CD14-positive monocyte (primary cell): ENCODE measurements around the gene RSPH1. TPM values are rescaled to one million over a fixed set of nuclear protein-coding genes. Genes with fewer than 3 reads are reported as not detected.

Experiments used
- DNase-seq, 3 donors: peaks; one replicate each; pipeline ENCODE4 v3.0.0-alpha.2; 2011 to 2022
- H2AFZ ChIP-seq: 2 replicates; pipeline ENCODE4 v1.6.0; 2012; ENCODE audit warnings: mild to moderate bottlenecking, low read depth, low read length, inconsistent platforms; ENCODE audit not compliant: insufficient read depth, poor library complexity, severe bottlenecking
- H3K27ac ChIP-seq, 2 donors: 1 replicate in 1 of 2; 2 replicates in 1 of 2; pipeline ENCODE4 v1.5.1; 2012 to 2013; ENCODE audit warnings: low read length in 2 of 2, control low read depth in 1 of 2, inconsistent platforms in 1 of 2, low read depth in 1 of 2, mild to moderate bottlenecking in 1 of 2
- H3K27me3 ChIP-seq, 2 donors: one replicate each; pipeline versions ENCODE4 v1.6.0 to v1.6.1; 2011 to 2013; ENCODE audit warnings: low read length in 2 of 2; ENCODE audit not compliant: control insufficient read depth in 2 of 2, insufficient read depth in 2 of 2
- H3K36me3 ChIP-seq, 2 donors: replicated peaks in 1 of 2; 1 replicate in 1 of 2; 2 replicates in 1 of 2; pipeline versions ENCODE4 v1.5.1 to v1.6.1; 2012 to 2013; ENCODE audit warnings: low read length in 2 of 2, control low read depth in 1 of 2, inconsistent platforms in 1 of 2, mild to moderate bottlenecking in 1 of 2; ENCODE audit not compliant: insufficient read depth in 2 of 2, control insufficient read depth in 1 of 2
- H3K4me1 ChIP-seq, 2 donors: 1 replicate in 1 of 2; 2 replicates in 1 of 2; pipeline versions ENCODE4 v1.5.1 to v1.6.1; 2012 to 2013; ENCODE audit warnings: low read length in 2 of 2, control low read depth in 1 of 2, inconsistent platforms in 1 of 2, mild to moderate bottlenecking in 1 of 2, moderate library complexity in 1 of 2; ENCODE audit not compliant: insufficient read depth in 2 of 2, control insufficient read depth in 1 of 2
- H3K4me2 ChIP-seq: replicated peaks from 2 replicates; pipeline ENCODE3; 2012; ENCODE audit warnings: low read length, moderate library complexity, mild to moderate bottlenecking; ENCODE audit not compliant: poor library complexity, severe bottlenecking; ENCODE audit errors: extremely low read depth
- H3K4me3 ChIP-seq, 3 experiments: fragments of 200-600 bp in 1 of 3; sonication (generic) in 1 of 3; replicated peaks in 1 of 3; 1 replicate in 2 of 3; 2 replicates in 1 of 3; pipeline ENCODE4 v1.5.1; 2011 to 2013; ENCODE audit warnings: low read length in 3 of 3, mild to moderate bottlenecking in 3 of 3, control low read depth in 2 of 3, low read depth in 2 of 3, inconsistent platforms in 1 of 3, moderate library complexity in 1 of 3
- H3K79me2 ChIP-seq: 2 replicates; pipeline ENCODE4 v1.6.0; 2012; ENCODE audit warnings: mild to moderate bottlenecking, control low read depth, inconsistent platforms, low read length, moderate library complexity; ENCODE audit not compliant: insufficient read depth
- H3K9ac ChIP-seq: 2 replicates; pipeline ENCODE4 v1.6.0; 2017; ENCODE audit warnings: low read length, mild to moderate bottlenecking; ENCODE audit not compliant: insufficient read depth, poor library complexity, severe bottlenecking
- H3K9me3 ChIP-seq, 2 donors: replicated peaks in 1 of 2; 1 replicate in 1 of 2; 2 replicates in 1 of 2; pipeline versions ENCODE4 v1.5.1 to v1.6.1; 2012 to 2013; ENCODE audit warnings: low read length in 2 of 2, control low read depth in 1 of 2; ENCODE audit not compliant: control insufficient read depth in 1 of 2, insufficient read depth in 1 of 2
- H4K20me1 ChIP-seq: 2 replicates; pipeline ENCODE4 v1.6.0; 2012; ENCODE audit warnings: mild to moderate bottlenecking, low read length, control low read depth, moderate library complexity; ENCODE audit not compliant: insufficient read depth
- H3K27ac Mint-ChIP-seq, 7 donors: one replicate each; pipeline ENCODE4 v1.8.0; 2020; ENCODE audit warnings: mild to moderate bottlenecking in 7 of 7, mixed read lengths in 7 of 7, moderate library complexity in 6 of 7, inconsistent platforms in 2 of 7
- H3K27me3 Mint-ChIP-seq, 3 donors: one replicate each; pipeline ENCODE4 v1.8.0; 2021 to 2022; ENCODE audit warnings: low read depth in 3 of 3, mild to moderate bottlenecking in 3 of 3, mixed read lengths in 3 of 3, moderate library complexity in 3 of 3, inconsistent platforms in 1 of 3
- H3K36me3 Mint-ChIP-seq, 2 donors: one replicate each; pipeline ENCODE4 v1.8.0; 2020; ENCODE audit warnings: mixed read lengths in 2 of 2, inconsistent platforms in 1 of 2, mild to moderate bottlenecking in 1 of 2
- H3K4me1 Mint-ChIP-seq: one replicate; pipeline ENCODE4 v1.8.0; 2020; ENCODE audit warnings: mild to moderate bottlenecking, mixed read lengths
- H3K4me3 Mint-ChIP-seq, 2 donors: one replicate each; pipeline ENCODE4 v1.8.0; 2020; ENCODE audit warnings: mild to moderate bottlenecking in 2 of 2, mixed read lengths in 2 of 2, moderate library complexity in 1 of 2
- H3K9me3 Mint-ChIP-seq, 7 donors: one replicate each; pipeline ENCODE4 v1.8.0; 2020 to 2022; ENCODE audit warnings: mixed read lengths in 7 of 7, mild to moderate bottlenecking in 6 of 7, moderate library complexity in 6 of 7, inconsistent platforms in 2 of 7
- CTCF ChIP-seq: fragments of 200-600 bp; IDR thresholded peaks from one replicate; pipeline ENCODE4 v1.8.0; 2022; ENCODE audit warnings: antibody characterized with exemption, mild to moderate bottlenecking
- WGBS: methylation state at CpG from one replicate; pipeline ENCODE4 v1.1.5; 2013; ENCODE audit warnings: missing lambda C conversion rate; ENCODE audit not compliant: insufficient coverage; 5-methylcytosine and 5-hydroxymethylcytosine counted together
- intact Hi-C, 2 donors: fragments of 100-400 bp; cut with micrococcal nuclease; formaldehyde crosslinking; loops; one replicate each; pipeline versions ENCODE4 v1.15.0 to v1.15.1; 2023
- polyA plus RNA-seq, 3 donors: library from polyadenylated mRNA; depleted of rRNA in 1 of 3; unstranded in 2 of 3; stranded (reverse) in 1 of 3; fragments of 300-500 nt in 2 of 3; fragments of >200 nt in 1 of 3; fragmentation: Illumina TruSeq in 2 of 3; gene quantifications; 1 replicate in 2 of 3; 2 replicates in 1 of 3; pipeline ENCODE4 v1.2.3, GENCODE V29; 2012 to 2021

RSPH1 gene
- polyA plus RNA-seq, 3 donors = 0.03 TPM; not detected in 2

- intact Hi-C loops = no loop called here
- no peaks in the 10 kb centered on the region for H3K27me3 ChIP-seq
- no peak overlapping the region for H3K9ac ChIP-seq
- H3K27ac Mint-ChIP-seq = peak overlapping the region in 2 of 7 donors; percentile 8 to 70
- peaks cover 0 to 1% (median 0%) of the 10 kb centered on the region in 7 donors for H3K9me3 Mint-ChIP-seq
- peak in 1 of 3 donors; percentile 32 for DNase-seq
- H3K4me3 Mint-ChIP-seq = no peak overlapping the region
- H2AFZ ChIP-seq = no peak overlapping the region
- no peak overlapping the region for H3K27ac ChIP-seq
- H3K36me3 ChIP-seq = no peaks in the 10 kb centered on the region
- no peak for TF ChIP-seq CTCF
- no peaks in the 10 kb centered on the region for H3K4me1 Mint-ChIP-seq
- H3K9me3 ChIP-seq = no peaks in the 10 kb centered on the region
- no peak overlapping the region for H3K4me3 ChIP-seq
- peaks cover 1 to 13% (median 3%) of the 10 kb centered on the region in 3 donors for H3K27me3 Mint-ChIP-seq
- no peaks in the 10 kb centered on the region for H3K4me1 ChIP-seq
- no peaks in the 10 kb centered on the region for H4K20me1 ChIP-seq
- H3K4me2 ChIP-seq = no peak overlapping the region
- H3K79me2 ChIP-seq = no peaks in the 10 kb centered on the region
- no peaks in the 10 kb centered on the region for H3K36me3 Mint-ChIP-seq
- WGBS = 76% methylated on average over 9 of the region's 14 CpGs
Measured at GRCh38 chr21:42474043-42474831, 21.8 kb downstream of the RSPH1 start.

GRCh38 chr21:42473498-42474042 lies 22.5 kb downstream of the RSPH1 start:
- H3K27ac ChIP-seq = no peak overlapping the region

More at GRCh38 chr21:42473498-42474042, 22.5 kb downstream of the RSPH1 start:
- intact Hi-C loops = no loop called here
- no peaks in the 10 kb centered on the region for H3K27me3 ChIP-seq
- no peak overlapping the region for H3K4me3 ChIP-seq
- H3K4me2 ChIP-seq = no peak overlapping the region
- Mint-ChIP-seq H3K4me3 (no peak overlapping the region), H3K36me3 (no peaks in the 10 kb centered on the region), H3K27me3 (peaks cover 1 to 15% (median 2%) of the 10 kb centered on the region in 3 donors), H3K4me1 (no peaks in the 10 kb centered on the region), H3K27ac (no peak overlapping the region), H3K9me3 (peaks cover 0 to 1% (median 0%) of the 10 kb centered on the region in 7 donors)
- no peaks in the 10 kb centered on the region for H3K4me1 ChIP-seq
- no peaks in the 10 kb centered on the region for H3K36me3 ChIP-seq
- no peak overlapping the region for H3K9ac ChIP-seq
- DNase-seq = no peak
- H4K20me1 ChIP-seq = no peaks in the 10 kb centered on the region
- no peak for TF ChIP-seq CTCF
- H3K79me2 ChIP-seq = no peaks in the 10 kb centered on the region
- no peaks in the 10 kb centered on the region for H3K9me3 ChIP-seq
- 94% methylated on average over 7 of the region's 9 CpGs for WGBS
- H2AFZ ChIP-seq = no peak overlapping the region
